ENCODE measurements around the gene USP54. TPM values are rescaled to one million over a fixed set of nuclear protein-coding genes. Genes with fewer than 3 reads are reported as not detected.
A peak's percentile ranks its signal among the peaks of the same experiment; 100 is the strongest.

Gene USP54
- total and polyA plus RNA-seq, 2 of the 13 experiments (the other 11 are each of a cell fraction or from before 2014, with no cell fraction given) = 18.1 to 25.0 TPM

DNA sequence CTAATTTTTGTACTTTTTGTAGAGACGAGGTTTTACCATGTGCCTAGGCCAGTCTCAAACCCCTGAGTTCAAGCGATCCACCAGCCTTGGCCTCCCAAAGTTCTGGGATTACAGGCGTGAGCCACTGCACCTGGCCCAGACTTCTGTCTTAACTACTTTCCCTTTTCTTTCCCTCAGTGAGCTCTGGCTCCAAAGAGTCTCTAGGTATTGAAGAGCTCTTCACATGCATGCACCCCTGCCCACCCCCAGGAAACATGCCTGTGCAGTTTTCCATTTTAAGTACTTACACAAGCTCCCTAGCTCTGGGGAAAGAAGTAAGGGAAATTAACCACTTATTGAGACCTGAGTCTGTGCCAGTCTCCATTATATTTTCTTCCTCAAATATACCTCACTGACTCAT, 48.1 kb upstream of the USP54 start:
- peak; percentile 21; the same call in 2 of the 3 replicates for ATAC-seq
- Histone ChIP-seq H3K27ac (ENCODE audit: extremely low read length, insufficient read depth, low read length) (no peak overlapping the region), H3K79me2 (ENCODE audit: insufficient read depth, low read length) (no peaks in the 10 kb centered on the region), H3K4me2 (ENCODE audit: low read depth, low read length) (peak overlapping the region; percentile 61), H3K9ac (ENCODE audit: insufficient read depth, low read depth, low read length) (0 out of 2 replicates have a peak overlapping the region, but pooled peaks have one; percentile 8), H3K4me1 (ENCODE audit: insufficient read depth, low read length) (peaks cover 11% of the 10 kb centered on the region), H4K20me1 (ENCODE audit: insufficient read depth, low read length) (no peaks in the 10 kb centered on the region), H3K4me3 (replicated peaks in 1 of 3; ENCODE audit: insufficient read depth in 1 of 3, low read depth in 2 of 3, low read length in 3 of 3) (peak overlapping the region in 1 of 3 experiments; percentile 23; a peak in 1 of 6 replicates), H3K9me3 (ENCODE audit: low read length) (no peaks in the 10 kb centered on the region), H3K27me3 (ENCODE audit: control insufficient read depth in 1 of 2, insufficient read depth in 2 of 2, low read length in 2 of 2) (peaks cover 0 to 16% of the 10 kb centered on the region in 2 experiments; a peak in 4 of 5 replicates), H3K36me3 (replicated peaks in 1 of 2; ENCODE audit: control insufficient read depth in 1 of 2, insufficient read depth in 2 of 2, low read length in 2 of 2) (no peaks in the 10 kb centered on the region), H2AFZ (ENCODE audit: low read length) (no peak overlapping the region)
- POLR2A ChIA-PET = no interaction called here
- in situ Hi-C loops (cut with HindIII; ENCODE audit: extremely low pct_ligation_motif_present, low pct_unique_long_range_greater_than_20kb) (loop anchor here (25.0 kb wide), 1 partner anchor 377 kb away; the partner anchor contains the start of gene MRPS16), intact Hi-C loops (cut with micrococcal nuclease; ENCODE audit: unreplicated experiment) (no loop called here)
- FAIRE-seq = no peak
- TF ChIP-seq KDM1A (CRISPR knock-in tag; IDR thresholded peaks at IDR 0.05) (no peak), GABPA (IDR thresholded peaks at IDR 0.05; ENCODE audit: low read depth, low read length) (no peak), GABPA (CRISPR knock-in tag; IDR thresholded peaks at IDR 0.05; ENCODE audit: low read depth) (no peak), HOXA3 (CRISPR knock-in tag; IDR thresholded peaks at IDR 0.05) (no peak), ZNF619 (CRISPR knock-in tag; IDR thresholded peaks at IDR 0.05) (no peak), EEA1 (CRISPR knock-in tag; IDR thresholded peaks at IDR 0.05; ENCODE audit: borderline replicate concordance) (no peak), ZNF776 (CRISPR knock-in tag; IDR thresholded peaks at IDR 0.05) (no peak), FOXO1 (CRISPR knock-in tag; IDR thresholded peaks at IDR 0.05) (no peak), REXO4 (CRISPR knock-in tag; IDR thresholded peaks at IDR 0.05; ENCODE audit: borderline replicate concordance) (no peak)
- CTCF ChIA-PET (ENCODE audit: low intra/inter-chr PET ratio, low total read pairs) = interaction anchor here (2.1 kb wide), 1 partner anchor 110 kb away, joined by 5 read pairs; no protein-coding TSS in a partner anchor
- BruUV-seq (replicated peaks) = no TSS peak
- DNase-seq (ENCODE audit: low spot score) = no peak
- WGBS (ENCODE audit: low lambda C conversion rate) = 19% methylated on average over 3 of the region's 3 CpGs

DNA sequence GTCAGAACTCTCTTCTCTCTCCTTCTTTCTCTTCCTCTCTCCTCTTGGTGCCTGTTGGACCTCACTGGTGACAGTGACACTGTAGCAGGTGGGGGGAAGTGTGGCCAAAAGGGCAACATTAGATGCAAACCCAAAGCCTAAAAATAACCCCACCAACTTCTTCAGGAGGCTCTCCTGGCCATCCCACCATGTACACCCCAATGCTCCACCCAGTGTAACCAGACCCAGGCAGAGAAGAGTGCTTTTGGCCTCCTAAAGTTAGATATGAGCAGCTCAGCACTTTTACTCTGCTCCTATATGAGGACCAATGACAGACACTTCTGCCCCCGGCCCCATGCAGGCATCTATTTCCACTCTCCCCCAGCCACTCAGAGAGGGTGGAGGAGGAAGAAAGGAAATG, 44.6 kb upstream of the USP54 start:
- Histone ChIP-seq H3K36me3 (replicated peaks in 1 of 2; ENCODE audit: control insufficient read depth in 1 of 2, insufficient read depth in 2 of 2, low read length in 2 of 2) (no peaks in the 10 kb centered on the region), H3K4me1 (ENCODE audit: insufficient read depth, low read length) (peaks cover 18% of the 10 kb centered on the region), H3K4me2 (ENCODE audit: low read depth, low read length) (no peak overlapping the region), H3K79me2 (ENCODE audit: insufficient read depth, low read length) (no peaks in the 10 kb centered on the region), H3K27ac (ENCODE audit: extremely low read length, insufficient read depth, low read length) (no peak overlapping the region), H3K27me3 (ENCODE audit: control insufficient read depth in 1 of 2, insufficient read depth in 2 of 2, low read length in 2 of 2) (peaks cover 0 to 12% of the 10 kb centered on the region in 2 experiments; a peak in 2 of 5 replicates), H4K20me1 (ENCODE audit: insufficient read depth, low read length) (no peaks in the 10 kb centered on the region), H3K9ac (ENCODE audit: insufficient read depth, low read depth, low read length) (no peak overlapping the region), H2AFZ (ENCODE audit: low read length) (no peak overlapping the region), H3K4me3 (replicated peaks in 1 of 3; ENCODE audit: insufficient read depth in 1 of 3, low read depth in 2 of 3, low read length in 3 of 3) (no peak overlapping the region), H3K9me3 (ENCODE audit: low read length) (no peaks in the 10 kb centered on the region)
- DNase-seq (ENCODE audit: low spot score) (no peak), ATAC-seq (no peak), FAIRE-seq (no peak)
- intact Hi-C loops (cut with micrococcal nuclease; ENCODE audit: unreplicated experiment) = no loop called here
- POLR2A ChIA-PET = interaction anchor here (3.2 kb wide), 1 partner anchor 10 kb away, joined by 8 read pairs; no protein-coding TSS in a partner anchor
- CTCF ChIA-PET (ENCODE audit: low intra/inter-chr PET ratio, low total read pairs) = no interaction called here
- TF ChIP-seq HMGA1 (CRISPR knock-in tag; conservative IDR thresholded peaks at IDR 0.05) (no peak), MAFK (conservative IDR thresholded peaks at IDR 0.05 in 1 of 2, IDR thresholded peaks at IDR 0.05 in 1 of 2; ENCODE audit: low read length in 2 of 2) (0 out of 4 replicates have a peak, but pooled peaks of 1 of the 2 experiments have one; percentile 7), REPIN1 (CRISPR knock-in tag; IDR thresholded peaks at IDR 0.05; ENCODE audit: borderline replicate concordance, low read depth) (no peak)
- TF ChIP-seq, protein P1, sequence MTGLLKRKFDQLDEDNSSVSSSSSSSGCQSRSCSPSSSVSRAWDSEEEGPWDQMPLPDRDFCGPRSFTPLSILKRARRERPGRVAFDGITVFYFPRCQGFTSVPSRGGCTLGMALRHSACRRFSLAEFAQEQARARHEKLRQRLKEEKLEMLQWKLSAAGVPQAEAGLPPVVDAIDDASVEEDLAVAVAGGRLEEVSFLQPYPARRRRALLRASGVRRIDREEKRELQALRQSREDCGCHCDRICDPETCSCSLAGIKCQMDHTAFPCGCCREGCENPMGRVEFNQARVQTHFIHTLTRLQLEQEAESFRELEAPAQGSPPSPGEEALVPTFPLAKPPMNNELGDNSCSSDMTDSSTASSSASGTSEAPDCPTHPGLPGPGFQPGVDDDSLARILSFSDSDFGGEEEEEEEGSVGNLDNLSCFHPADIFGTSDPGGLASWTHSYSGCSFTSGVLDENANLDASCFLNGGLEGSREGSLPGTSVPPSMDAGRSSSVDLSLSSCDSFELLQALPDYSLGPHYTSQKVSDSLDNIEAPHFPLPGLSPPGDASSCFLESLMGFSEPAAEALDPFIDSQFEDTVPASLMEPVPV (CRISPR knock-in tag; IDR thresholded peaks at IDR 0.05) = no peak
- no TSS peak for BruUV-seq (replicated peaks)
- WGBS (ENCODE audit: low lambda C conversion rate) = 0% methylated on average over 1 of the region's 1 CpG
- in situ Hi-C loops (cut with HindIII; ENCODE audit: extremely low pct_ligation_motif_present, low pct_unique_long_range_greater_than_20kb) = loop anchor here (25.0 kb wide), 1 partner anchor 373 kb away; the partner anchor contains the start of gene MRPS16
